ENCODE results near the gene EP400.
A peak's percentile ranks its signal among the peaks of the same experiment; 100 is the strongest.

The EP400 gene

DNA sequence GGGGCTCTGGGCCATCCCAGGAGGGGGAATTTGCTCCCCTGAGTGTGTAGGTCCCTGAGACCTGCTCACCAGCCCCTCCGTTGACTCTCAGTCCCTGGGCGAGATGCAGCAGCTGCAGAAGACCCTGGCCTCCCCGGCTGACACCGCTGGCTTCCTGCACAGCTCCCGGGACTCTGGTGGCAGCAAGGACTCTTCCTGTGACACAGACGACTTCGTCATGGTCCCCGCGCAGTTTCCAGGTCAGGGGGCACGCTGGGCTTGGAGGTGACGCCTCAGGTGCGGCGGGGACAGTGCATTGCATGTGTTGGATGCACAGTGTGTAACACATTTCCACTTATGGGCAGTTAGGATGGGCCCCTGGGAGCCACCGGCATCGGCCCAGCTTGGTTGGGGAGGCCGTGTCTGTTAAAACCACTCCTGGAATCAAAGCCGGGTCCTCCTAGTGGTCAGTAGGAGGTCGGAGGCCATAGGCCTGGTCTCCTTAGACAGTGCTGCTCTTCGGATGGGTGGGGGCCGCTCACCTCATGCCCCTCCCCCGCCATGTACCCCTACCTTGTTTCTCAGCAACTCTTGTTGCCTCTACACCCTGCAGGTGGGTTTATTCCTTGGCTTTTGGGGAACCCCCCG, 37.8 kb upstream of the EP400 start:
- no peak for DNase-seq

GRCh38 chr12:131912518-131913274, 37.0 kb upstream of the EP400 start:
- DNase-seq = peak; percentile 96

DNA sequence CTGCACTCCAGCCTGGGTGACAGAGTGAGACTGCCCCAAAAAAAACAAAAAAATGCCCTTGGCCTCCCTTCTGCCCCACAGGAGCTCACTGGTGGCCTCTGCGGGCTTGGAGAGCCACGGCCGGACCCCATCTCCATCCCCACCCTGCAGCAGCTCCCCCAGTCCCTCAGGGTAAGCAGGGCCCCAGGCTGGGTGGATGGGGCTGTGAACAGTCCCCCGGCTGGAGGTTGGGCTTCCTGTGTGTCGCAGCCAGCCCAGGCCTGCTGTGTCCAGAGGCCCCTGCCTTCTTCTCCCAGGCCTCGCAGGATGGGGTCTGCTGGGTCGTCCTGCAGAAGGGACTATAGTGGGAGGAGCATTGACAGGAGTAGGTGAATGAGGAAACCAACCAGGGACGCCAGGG, 36.1 kb upstream of the EP400 start:
- DNase-seq = no peak

GRCh38 chr12:131914179-131914702, 35.5 kb upstream of the EP400 start:
- no peak for DNase-seq

GRCh38 chr12:131915000-131915689, 34.6 kb upstream of the EP400 start:
- no peak for DNase-seq

- DNase-seq = no peak
Observed at GRCh38 chr12:131915823-131916222, 33.9 kb upstream of the EP400 start.

- DNase-seq = no peak
Observed at GRCh38 chr12:131916306-131917138, 33.2 kb upstream of the EP400 start.

DNA sequence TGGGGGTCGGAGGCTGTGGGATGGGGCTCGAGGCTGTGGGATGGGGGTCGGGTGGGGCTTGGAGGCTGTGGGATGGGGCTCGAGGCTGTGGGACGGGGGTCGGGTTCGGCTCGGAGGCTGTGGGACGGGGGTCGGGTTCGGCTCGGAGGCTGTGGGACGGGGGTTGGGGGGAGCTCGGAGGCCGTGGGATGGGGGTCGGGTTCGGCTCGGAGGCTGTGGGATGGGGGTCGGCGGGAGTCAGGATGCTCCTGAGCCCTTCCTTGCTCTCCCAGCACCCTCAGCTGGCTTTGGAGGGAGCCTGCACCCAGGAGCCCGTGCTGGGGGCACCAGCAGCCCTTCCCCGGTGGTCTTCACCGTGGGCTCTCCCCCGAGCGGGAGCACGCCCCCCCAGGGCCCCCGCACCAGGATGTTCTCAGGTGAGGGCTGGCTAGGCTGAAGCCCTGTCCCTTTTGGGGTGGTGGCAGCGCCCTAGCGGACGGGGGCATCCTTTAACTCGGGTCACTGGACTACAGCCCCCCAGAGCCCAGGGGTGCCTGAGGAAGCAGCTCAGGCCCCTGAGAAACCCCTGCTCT, 32.5 kb upstream of the EP400 start:
- no peak for DNase-seq

DNA sequence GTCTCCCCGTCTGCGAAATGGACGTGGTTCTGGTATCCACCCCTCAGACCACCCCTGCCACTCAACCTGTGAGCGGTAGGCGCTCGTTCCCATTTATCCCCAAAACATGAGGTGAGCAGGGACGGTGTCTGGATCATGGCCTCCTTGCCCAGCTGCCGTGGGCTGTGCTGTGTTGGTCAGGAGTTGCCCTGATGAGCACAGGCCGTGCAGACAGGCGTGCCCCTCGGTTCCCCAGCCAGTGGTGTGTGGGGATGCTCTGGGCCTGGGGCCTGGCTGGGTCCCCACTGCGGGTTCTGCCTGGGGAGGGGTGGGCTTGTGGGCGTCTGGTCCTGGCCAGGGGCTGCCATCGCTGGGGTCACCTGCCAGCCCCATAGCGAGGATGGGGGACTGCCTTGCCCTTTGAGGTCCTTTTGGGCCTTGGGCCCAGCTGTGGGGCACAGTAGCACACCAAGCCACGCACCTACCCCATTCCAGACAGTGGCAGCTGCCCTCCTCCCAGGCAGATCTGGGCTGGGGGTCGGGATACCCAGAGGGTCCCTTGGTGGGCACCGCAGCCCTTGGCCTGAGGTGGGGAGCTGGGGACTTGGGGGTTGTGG, 31.9 kb upstream of the EP400 start:
- DNase-seq = no peak

DNA sequence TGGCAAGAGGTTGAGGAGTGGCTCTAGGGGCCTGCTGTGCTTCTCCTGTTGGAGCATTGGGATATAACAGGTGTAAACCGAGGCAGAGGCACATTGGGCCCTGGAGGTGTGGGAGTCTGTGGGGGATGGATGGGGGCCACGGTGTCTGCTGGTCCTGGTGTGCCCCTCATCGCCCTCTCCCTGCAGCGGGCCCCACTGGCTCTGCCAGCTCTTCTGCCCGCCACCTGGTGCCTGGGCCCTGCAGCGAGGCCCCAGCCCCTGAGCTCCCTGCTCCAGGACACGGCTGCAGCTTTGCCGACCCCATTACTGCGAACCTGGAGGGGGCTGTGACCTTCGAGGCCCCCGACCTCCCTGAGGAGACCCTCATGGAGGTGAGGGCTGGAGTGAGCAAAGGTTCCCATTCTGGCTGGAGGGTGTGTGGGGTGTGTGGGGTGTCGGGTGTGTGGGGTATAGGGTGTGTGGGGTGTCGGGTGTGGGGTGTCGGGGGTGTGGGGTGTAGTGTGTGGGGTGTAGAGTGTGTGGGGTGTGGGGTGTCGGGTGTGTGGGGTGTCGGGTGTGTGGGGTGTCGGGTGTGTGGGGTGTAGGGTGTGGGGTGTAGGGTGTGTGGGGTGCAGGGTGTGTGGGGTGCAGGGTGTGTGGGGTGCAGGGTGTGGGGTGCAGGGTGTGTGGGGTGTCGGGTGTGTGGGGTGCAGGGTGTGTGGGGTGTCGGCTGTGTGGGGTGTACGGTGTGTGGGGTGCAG, 31.3 kb upstream of the EP400 start:
- DNase-seq = no peak

- DNase-seq = no peak
Observed at GRCh38 chr12:131919051-131919347, 30.7 kb upstream of the EP400 start.

- no peak for DNase-seq
Observed at GRCh38 chr12:131919366-131920156, 30.2 kb upstream of the EP400 start.

DNA sequence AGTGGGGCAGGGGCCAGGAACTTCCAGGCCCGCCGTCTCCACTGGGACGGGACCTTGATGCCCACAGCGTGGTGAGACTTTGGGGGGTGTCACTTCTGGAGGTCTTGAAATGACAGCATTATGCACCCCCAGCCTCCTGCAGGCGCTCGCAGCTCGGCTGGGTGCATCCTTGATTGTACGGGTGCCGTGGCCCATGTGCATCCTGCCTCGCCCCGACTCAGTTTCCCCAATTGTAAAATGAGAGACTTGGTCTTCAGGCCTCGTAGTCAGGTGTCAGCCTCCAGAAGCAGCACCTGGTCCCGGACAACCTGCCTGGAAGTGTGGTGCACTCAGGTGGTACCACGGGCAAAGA, 29.6 kb upstream of the EP400 start:
- no peak for DNase-seq

GRCh38 chr12:131920902-131921840, 28.6 kb upstream of the EP400 start:
- no peak for DNase-seq

DNA sequence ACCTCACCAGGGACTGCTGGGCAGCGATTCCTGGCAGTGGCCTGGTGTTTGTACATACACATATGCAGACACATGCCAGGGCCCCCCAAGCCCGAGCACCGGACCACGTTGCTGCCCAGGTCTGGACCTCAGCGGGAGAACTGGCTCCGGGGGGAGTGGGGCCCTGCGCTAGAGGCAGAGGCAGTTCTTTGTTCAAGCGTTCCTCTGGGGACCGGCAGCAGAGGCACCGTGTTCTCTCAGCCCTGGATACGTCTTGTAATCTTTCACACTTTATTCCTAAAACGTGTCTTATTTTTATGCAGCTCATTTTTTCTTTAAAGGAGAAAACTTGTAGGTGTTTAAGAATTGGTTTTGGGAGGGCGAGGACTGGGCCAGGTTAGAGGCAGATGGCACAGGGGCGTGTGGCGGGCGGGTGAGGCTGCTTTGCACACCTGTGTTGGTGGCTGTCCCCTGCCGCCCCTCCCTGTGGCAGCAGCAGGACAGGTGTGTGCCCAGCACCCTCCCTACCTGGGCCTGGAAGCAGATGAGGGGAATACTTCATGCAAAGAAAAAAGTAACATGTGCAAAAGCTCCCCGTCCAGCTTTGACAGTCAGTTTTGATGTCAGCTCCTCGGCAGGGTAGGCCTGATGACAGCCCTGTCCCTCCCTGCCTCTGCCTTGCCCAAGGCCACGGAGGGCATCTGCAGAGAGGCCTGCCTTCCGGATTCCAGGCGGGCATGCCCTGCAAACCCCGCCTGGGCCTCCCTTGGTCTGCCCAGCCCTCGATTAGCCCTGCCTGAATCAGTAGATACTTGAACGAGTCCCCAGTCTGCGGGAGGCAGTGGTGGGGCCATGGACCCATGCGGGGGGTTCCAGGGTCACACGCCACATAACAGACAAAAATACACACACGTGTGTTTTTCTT, 27.6 kb upstream of the EP400 start:
- no peak for DNase-seq

GRCh38 chr12:131922772-131923171, 27.0 kb upstream of the EP400 start:
- no peak for DNase-seq

- no peak for DNase-seq
Observed at GRCh38 chr12:131923260-131923659, 26.5 kb upstream of the EP400 start.
